ENCODE results near the gene ANXA8L1. TPM values are rescaled to one million over a fixed set of nuclear protein-coding genes. Genes with fewer than 3 reads are reported as not detected.
"Not testable (repeated sequence)": the region's sequence is repeated elsewhere in the genome, so short reads cannot be mapped to it uniquely, and the experiment has no call there.

ANXA8L1 gene
- total RNA-seq = not detected

- intact Hi-C loops (cut with DNase I, micrococcal nuclease); POLR2A ChIA-PET; ATAC-seq; H3K4me1 Mint-ChIP-seq; DNase-seq; H3K27me3 Mint-ChIP-seq; CTCF ChIA-PET; H3K27ac Mint-ChIP-seq; H3K4me3 Mint-ChIP-seq; H3K9me3 Mint-ChIP-seq (ENCODE audit: low read depth); H3K36me3 Mint-ChIP-seq (ENCODE audit: low read depth): not testable (repeated sequence)
Measured at GRCh38 chr10:46375406-46375805, at the start of gene ANXA8L1. TSS of gene ANXA8L1 (plus strand) at chr10:46375776. CDS start at chr10:46375852, 76 bp downstream.

DNA sequence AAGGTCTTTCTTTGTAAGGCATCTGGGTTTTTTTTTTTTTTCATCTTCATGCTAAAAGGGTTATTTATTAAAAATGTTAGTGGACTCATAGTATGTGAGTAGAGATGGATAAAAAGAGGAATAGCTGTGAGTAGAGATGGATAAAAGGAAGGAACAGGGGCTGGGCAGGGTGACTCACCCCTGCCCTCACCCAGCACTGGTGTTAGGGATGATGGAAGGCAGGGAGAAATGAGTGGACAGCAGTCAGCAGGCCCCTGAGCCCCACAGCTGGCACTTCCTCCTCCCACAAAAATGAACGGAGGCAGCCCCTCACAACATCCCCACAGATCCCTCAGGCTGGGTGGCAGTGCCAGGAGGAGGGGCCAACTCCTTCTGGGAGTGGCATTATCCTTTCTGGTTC, 49.5 kb upstream of the ANXA8L1 start:
- no peak for ATAC-seq
- ChIA-PET CTCF (interaction anchor here (1.0 to 1.1 kb wide), 2 partner anchors 9 to 97 kb away, joined by 3 to 4 read pairs; no protein-coding TSS in a partner anchor), POLR2A (no interaction called here)
- peaks cover 2% of the 10 kb centered on the region for H3K4me1 Mint-ChIP-seq
- H3K27me3 Mint-ChIP-seq = no peaks in the 10 kb centered on the region
- DNase-seq = no peak
- no peak overlapping the region for H3K27ac Mint-ChIP-seq
- no peaks in the 10 kb centered on the region for H3K9me3 Mint-ChIP-seq (ENCODE audit: low read depth)
- H3K4me3 Mint-ChIP-seq = no peak overlapping the region
- intact Hi-C loops (cut with DNase I, micrococcal nuclease) = no loop called here
- H3K36me3 Mint-ChIP-seq (ENCODE audit: low read depth) = no peaks in the 10 kb centered on the region

DNA sequence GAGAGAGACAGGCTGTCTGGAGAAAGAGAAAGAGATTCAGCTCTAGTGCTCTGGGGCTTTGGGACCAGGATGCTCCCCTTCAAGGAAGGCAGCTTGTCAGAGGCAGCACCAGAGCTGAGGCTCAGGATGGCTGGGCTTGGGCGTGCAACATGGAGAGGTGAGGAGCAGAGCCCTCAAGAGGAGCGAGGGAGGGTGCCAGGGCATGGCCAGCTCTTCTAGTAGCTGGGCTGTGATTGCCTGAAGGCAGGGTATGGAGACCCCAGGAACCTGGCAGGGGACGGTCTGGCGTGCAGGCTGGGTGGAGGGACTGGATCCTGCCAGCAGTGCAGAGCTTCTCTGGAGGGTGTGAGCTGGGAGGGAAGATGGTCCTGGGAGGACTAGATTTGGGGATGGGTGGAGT, 48.6 kb upstream of the ANXA8L1 start:
- H3K36me3 Mint-ChIP-seq (ENCODE audit: low read depth) = no peaks in the 10 kb centered on the region
- ATAC-seq (no peak), DNase-seq (no peak)
- intact Hi-C loops (cut with DNase I, micrococcal nuclease) = no loop called here
- ChIA-PET POLR2A (no interaction called here), CTCF (interaction anchor here (0.8 kb wide), 1 partner anchor 9 kb away, joined by 3 read pairs; no protein-coding TSS in a partner anchor)
- H3K27ac Mint-ChIP-seq = no peak overlapping the region
- H3K27me3 Mint-ChIP-seq = no peaks in the 10 kb centered on the region
- no peak overlapping the region for H3K4me3 Mint-ChIP-seq
- peaks cover 2% of the 10 kb centered on the region for H3K4me1 Mint-ChIP-seq
- H3K9me3 Mint-ChIP-seq (ENCODE audit: low read depth) = no peaks in the 10 kb centered on the region

- Mint-ChIP-seq H3K36me3 (ENCODE audit: low read depth) (no peaks in the 10 kb centered on the region), H3K4me3 (no peak overlapping the region), H3K9me3 (ENCODE audit: low read depth) (no peaks in the 10 kb centered on the region), H3K27ac (no peak overlapping the region), H3K4me1 (peaks cover 2% of the 10 kb centered on the region), H3K27me3 (no peaks in the 10 kb centered on the region)
- intact Hi-C loops (cut with DNase I, micrococcal nuclease) = no loop called here
- CTCF ChIA-PET = no interaction called here
- ATAC-seq (no peak), DNase-seq (no peak)
- POLR2A ChIA-PET = no interaction called here
Measured at GRCh38 chr10:46327685-46328084, 47.9 kb upstream of the ANXA8L1 start.

GRCh38 chr10:46328853-46329689, 46.5 kb upstream of the ANXA8L1 start:
- DNase-seq (no peak), ATAC-seq (no peak)
- intact Hi-C loops (cut with DNase I, micrococcal nuclease) = no loop called here
- H3K4me1 Mint-ChIP-seq = peaks cover 2% of the 10 kb centered on the region
- H3K4me3 Mint-ChIP-seq = no peak overlapping the region
- H3K9me3 Mint-ChIP-seq (ENCODE audit: low read depth) = no peaks in the 10 kb centered on the region
- H3K27ac Mint-ChIP-seq = no peak overlapping the region
- POLR2A ChIA-PET = no interaction called here
- no peaks in the 10 kb centered on the region for H3K27me3 Mint-ChIP-seq
- no peaks in the 10 kb centered on the region for H3K36me3 Mint-ChIP-seq (ENCODE audit: low read depth)
- CTCF ChIA-PET = interaction anchor here (0.7 kb wide), 1 partner anchor 76 kb away, joined by 3 read pairs; no protein-coding TSS in a partner anchor

DNA sequence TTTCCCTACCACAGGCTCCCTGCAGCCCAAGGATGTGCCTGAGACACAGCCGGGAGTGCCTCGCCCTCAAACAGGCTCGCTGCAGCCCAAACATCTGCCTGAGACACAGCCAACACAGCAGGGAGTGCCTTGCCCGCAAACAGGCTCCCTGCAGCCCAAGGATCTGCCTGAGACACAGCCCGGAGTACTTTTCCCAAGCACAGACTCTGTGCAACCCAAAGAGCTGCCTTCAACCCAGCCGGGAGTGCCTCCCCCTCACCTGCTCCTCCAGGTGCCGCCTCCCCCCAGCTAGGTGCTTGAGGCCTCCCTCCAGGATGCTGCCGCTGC, 45.9 kb upstream of the ANXA8L1 start:
- ATAC-seq = no peak
- Mint-ChIP-seq H3K27me3 (no peaks in the 10 kb centered on the region), H3K36me3 (ENCODE audit: low read depth) (no peaks in the 10 kb centered on the region), H3K9me3 (ENCODE audit: low read depth) (no peaks in the 10 kb centered on the region), H3K4me1 (peaks cover 2% of the 10 kb centered on the region), H3K27ac (no peak overlapping the region), H3K4me3 (no peak overlapping the region)
- CTCF ChIA-PET = interaction anchor here (0.7 kb wide), 1 partner anchor 100 kb away, joined by 3 read pairs; no protein-coding TSS in a partner anchor
- intact Hi-C loops (cut with DNase I, micrococcal nuclease) = no loop called here
- POLR2A ChIA-PET = no interaction called here
- DNase-seq = no peak

DNA sequence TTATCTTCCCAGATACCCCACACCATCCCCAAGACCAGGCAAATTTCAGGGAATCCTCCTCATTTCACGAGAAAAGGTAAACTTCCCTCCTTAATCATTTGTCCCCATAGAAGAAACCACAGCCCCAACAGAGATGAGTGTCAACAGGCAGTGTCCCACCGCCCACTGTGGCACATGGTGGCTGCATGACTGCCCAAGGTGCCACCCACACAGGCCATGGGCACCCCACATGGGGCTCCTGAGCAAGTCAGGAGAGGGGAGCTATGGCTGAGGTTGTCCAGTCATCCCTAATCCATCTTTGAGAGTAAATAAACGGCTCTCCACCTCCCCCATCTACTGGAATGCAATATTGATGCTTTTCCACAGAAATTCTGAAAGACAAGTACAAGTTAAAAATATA, 44.7 kb upstream of the ANXA8L1 start:
- ChIA-PET CTCF (no interaction called here), POLR2A (no interaction called here)
- no peak for DNase-seq
- no peaks in the 10 kb centered on the region for H3K27me3 Mint-ChIP-seq
- intact Hi-C loops (cut with DNase I, micrococcal nuclease) = no loop called here
- peaks cover 2% of the 10 kb centered on the region for H3K4me1 Mint-ChIP-seq
- no peak overlapping the region for H3K4me3 Mint-ChIP-seq
- ATAC-seq = no peak
- no peaks in the 10 kb centered on the region for H3K9me3 Mint-ChIP-seq (ENCODE audit: low read depth)
- no peaks in the 10 kb centered on the region for H3K36me3 Mint-ChIP-seq (ENCODE audit: low read depth)
- no peak overlapping the region for H3K27ac Mint-ChIP-seq

DNA sequence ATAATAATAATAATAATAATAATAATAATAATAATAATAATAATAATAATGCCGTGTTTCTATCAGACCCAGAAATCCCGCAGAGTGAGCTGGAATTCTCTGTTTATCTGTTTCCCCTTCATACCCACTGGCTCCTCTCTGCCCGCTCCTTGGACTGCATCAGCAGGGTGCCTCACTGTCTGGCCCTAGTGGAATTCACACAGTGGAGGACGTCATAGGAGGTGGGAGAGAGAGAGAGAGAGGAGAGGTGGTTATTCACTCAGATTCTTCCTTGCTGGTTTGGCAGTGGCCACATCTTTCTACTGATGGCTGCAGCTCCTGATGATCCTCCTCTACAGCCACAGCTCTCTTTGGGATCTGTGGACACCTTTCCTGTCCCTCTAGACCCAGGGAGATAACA, 10.1 kb upstream of the ANXA8L1 start:
- POLR2A ChIA-PET, H3K27ac Mint-ChIP-seq, ATAC-seq: not testable (repeated sequence)

GRCh38 chr10:46367209-46367608, 8.4 kb upstream of the ANXA8L1 start:
- H3K9me3 Mint-ChIP-seq (ENCODE audit: low read depth); H3K27ac Mint-ChIP-seq; H3K4me3 Mint-ChIP-seq; intact Hi-C loops (cut with DNase I, micrococcal nuclease); H3K36me3 Mint-ChIP-seq (ENCODE audit: low read depth); POLR2A ChIA-PET; ATAC-seq; H3K4me1 Mint-ChIP-seq; H3K27me3 Mint-ChIP-seq; CTCF ChIA-PET; DNase-seq: not testable (repeated sequence)

More for the DNA sequence above, 10.1 kb upstream of the ANXA8L1 start:
- CTCF ChIA-PET; H3K9me3 Mint-ChIP-seq (ENCODE audit: low read depth); H3K4me1 Mint-ChIP-seq; H3K27me3 Mint-ChIP-seq; H3K4me3 Mint-ChIP-seq; H3K36me3 Mint-ChIP-seq (ENCODE audit: low read depth); DNase-seq; intact Hi-C loops (cut with DNase I, micrococcal nuclease): not testable (repeated sequence)

- H3K4me1 Mint-ChIP-seq; H3K36me3 Mint-ChIP-seq (ENCODE audit: low read depth); intact Hi-C loops (cut with DNase I, micrococcal nuclease); ATAC-seq; H3K9me3 Mint-ChIP-seq (ENCODE audit: low read depth); CTCF ChIA-PET; H3K4me3 Mint-ChIP-seq; H3K27ac Mint-ChIP-seq; H3K27me3 Mint-ChIP-seq; DNase-seq; POLR2A ChIA-PET: not testable (repeated sequence)
Measured at GRCh38 chr10:46367666-46368240, 7.8 kb upstream of the ANXA8L1 start.

GRCh38 chr10:46368956-46369355, 6.6 kb upstream of the ANXA8L1 start:
- POLR2A ChIA-PET; H3K9me3 Mint-ChIP-seq (ENCODE audit: low read depth): not testable (repeated sequence)

DNA sequence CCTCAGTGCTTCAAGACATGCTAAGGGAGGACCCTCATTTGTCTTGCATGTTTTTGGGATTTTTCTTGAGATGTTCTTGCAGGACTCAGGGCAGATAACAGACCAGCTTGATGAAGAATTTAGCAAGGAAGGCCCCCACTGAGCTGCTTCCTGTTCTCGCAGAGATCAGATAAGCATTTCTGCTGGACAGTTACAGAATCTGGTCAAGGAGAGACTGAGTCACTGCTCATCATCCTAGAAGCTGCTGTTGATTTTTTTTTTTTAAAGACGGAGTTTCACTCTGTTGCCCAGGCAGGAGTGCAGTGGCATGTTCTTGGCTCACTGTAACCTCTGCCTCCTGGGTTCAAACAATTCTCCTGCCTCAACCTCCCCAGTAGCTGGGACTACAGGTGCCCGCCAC, 1.2 kb upstream of the ANXA8L1 start:
- POLR2A ChIA-PET; DNase-seq; intact Hi-C loops (cut with DNase I, micrococcal nuclease); H3K27ac Mint-ChIP-seq; CTCF ChIA-PET; H3K36me3 Mint-ChIP-seq (ENCODE audit: low read depth); H3K9me3 Mint-ChIP-seq (ENCODE audit: low read depth); H3K27me3 Mint-ChIP-seq; H3K4me3 Mint-ChIP-seq; H3K4me1 Mint-ChIP-seq; ATAC-seq: not testable (repeated sequence)

More at GRCh38 chr10:46368956-46369355, 6.6 kb upstream of the ANXA8L1 start:
- DNase-seq; ATAC-seq; CTCF ChIA-PET; H3K4me1 Mint-ChIP-seq; H3K27me3 Mint-ChIP-seq; intact Hi-C loops (cut with DNase I, micrococcal nuclease); H3K27ac Mint-ChIP-seq; H3K36me3 Mint-ChIP-seq (ENCODE audit: low read depth); H3K4me3 Mint-ChIP-seq: not testable (repeated sequence)
